Activated naive CD8-positive, alpha-beta T cell treated with anti-CD3 and anti-CD28 coated beads for 36 hours (primary cell): ENCODE results near the gene ACAT2. TPM values are rescaled to one million over a fixed set of nuclear protein-coding genes. Genes with fewer than 3 reads are reported as not detected.
A peak's percentile ranks its signal among the peaks of the same experiment; 100 is the strongest.
"Not testable (repeated sequence)": the region's sequence is repeated elsewhere in the genome, so short reads cannot be mapped to it uniquely, and the experiment has no call there.

Experiments used
- DNase-seq: peaks from one replicate; pipeline ENCODE4 v3.0.0; 2021
- H3K27ac Mint-ChIP-seq: one replicate; pipeline ENCODE4 v1.8.0; 2022; ENCODE audit warnings: mild to moderate bottlenecking, moderate library complexity, mixed read lengths
- H3K27me3 Mint-ChIP-seq: one replicate; pipeline ENCODE4 v1.8.0; 2022; ENCODE audit warnings: mild to moderate bottlenecking, mixed read lengths
- H3K36me3 Mint-ChIP-seq: one replicate; pipeline ENCODE4 v1.8.0; 2021; ENCODE audit warnings: mild to moderate bottlenecking, mixed read lengths
- H3K4me1 Mint-ChIP-seq: one replicate; pipeline ENCODE4 v1.8.0; 2021; ENCODE audit warnings: mixed read lengths
- H3K4me3 Mint-ChIP-seq: one replicate; pipeline ENCODE4 v1.8.0; 2022; ENCODE audit warnings: mild to moderate bottlenecking, moderate library complexity, mixed read lengths
- H3K9me3 Mint-ChIP-seq: one replicate; pipeline ENCODE4 v1.8.0; 2022; ENCODE audit warnings: mixed read lengths
- total RNA-seq, 2 experiments: library from RNA; stranded (reverse); gene quantifications; one replicate each; pipeline ENCODE4 v1.2.3, GENCODE V29; 2021

The ACAT2 gene
- total RNA-seq, 2 experiments from 2014 or later, result 67.8 to 68.4 TPM

- peaks cover 29% of the 10 kb centered on the region for H3K36me3 Mint-ChIP-seq
- DNase-seq, result no peak
These were observed 15.5 kb downstream of the ACAT2 start for GRCh38 chr6:159777240-159777904.

GRCh38 chr6:159778131-159778530, 16.3 kb downstream of the ACAT2 start:
- H3K9me3 Mint-ChIP-seq, result no peaks in the 10 kb centered on the region
- peaks cover 36% of the 10 kb centered on the region for H3K36me3 Mint-ChIP-seq
- H3K27ac Mint-ChIP-seq, result peak overlapping the region; percentile 30
- no peak overlapping the region for H3K4me3 Mint-ChIP-seq
- H3K27me3 Mint-ChIP-seq, result no peaks in the 10 kb centered on the region
- peaks cover 23% of the 10 kb centered on the region for H3K4me1 Mint-ChIP-seq
- no peak for DNase-seq

More at GRCh38 chr6:159777240-159777904, 15.5 kb downstream of the ACAT2 start:
- Mint-ChIP-seq H3K27me3 (no peaks in the 10 kb centered on the region), H3K27ac (peak overlapping the region; percentile 30), H3K4me1 (peaks cover 15% of the 10 kb centered on the region), H3K4me3 (no peak overlapping the region), H3K9me3 (no peaks in the 10 kb centered on the region)

- no peaks in the 10 kb centered on the region for H3K9me3 Mint-ChIP-seq
- no peak overlapping the region for H3K4me3 Mint-ChIP-seq
- H3K27ac Mint-ChIP-seq, result peak overlapping the region; percentile 30
- no peaks in the 10 kb centered on the region for H3K27me3 Mint-ChIP-seq
- peaks cover 38% of the 10 kb centered on the region for H3K36me3 Mint-ChIP-seq
- no peak for DNase-seq
- H3K4me1 Mint-ChIP-seq, result peaks cover 26% of the 10 kb centered on the region
These were observed 16.8 kb downstream of the ACAT2 start for GRCh38 chr6:159778542-159779103.

GRCh38 chr6:159788276-159788675, 26.4 kb downstream of the ACAT2 start:
- Mint-ChIP-seq H3K36me3 (peaks cover 52% of the 10 kb centered on the region), H3K9me3 (no peaks in the 10 kb centered on the region), H3K27me3 (no peaks in the 10 kb centered on the region), H3K4me1 (peaks cover 52% of the 10 kb centered on the region), H3K27ac (peak overlapping the region; percentile 95), H3K4me3 (peak overlapping the region; percentile 90)
- DNase-seq, result peak; percentile 12

GRCh38 chr6:159788753-159789376, 27.0 kb downstream of the ACAT2 start:
- no peaks in the 10 kb centered on the region for H3K9me3 Mint-ChIP-seq
- H3K36me3 Mint-ChIP-seq, result peaks cover 49% of the 10 kb centered on the region
- H3K4me1 Mint-ChIP-seq, result peaks cover 50% of the 10 kb centered on the region
- DNase-seq, result peak; percentile 19
- peak overlapping the region; percentile 95 for H3K27ac Mint-ChIP-seq
- peak overlapping the region; percentile 90 for H3K4me3 Mint-ChIP-seq
- H3K27me3 Mint-ChIP-seq, result no peaks in the 10 kb centered on the region

- DNase-seq, result peak; percentile 97
- H3K4me1 Mint-ChIP-seq, result peaks cover 52% of the 10 kb centered on the region
These were observed 27.7 kb downstream of the ACAT2 start, which contains the start of gene TCP1 for GRCh38 chr6:159789377-159790148. TSS of gene TCP1 (minus strand) at chr6:159789602. CDS start at chr6:159789468, 134 bp downstream.

GRCh38 chr6:159790149-159790955, 28.5 kb downstream of the ACAT2 start, which contains the start of gene MRPL18:
TSS of gene MRPL18 (plus strand) at chr6:159790467. CDS start at chr6:159790588, 121 bp downstream.
- peak within 1 kb of the TSS; percentile 95 for H3K27ac Mint-ChIP-seq
- H3K9me3 Mint-ChIP-seq, result no peaks in the 10 kb centered on the region
- peaks cover 48% of the 10 kb centered on the region for H3K36me3 Mint-ChIP-seq
- peaks cover 49% of the 10 kb centered on the region for H3K4me1 Mint-ChIP-seq
- peak within 1 kb of the TSS; percentile 90 for H3K4me3 Mint-ChIP-seq
- no peaks in the 10 kb centered on the region for H3K27me3 Mint-ChIP-seq
- peak; percentile 89 for DNase-seq

More at GRCh38 chr6:159789377-159790148, 27.7 kb downstream of the ACAT2 start, which contains the start of gene TCP1:
- peak within 1 kb of the TSS; percentile 90 for H3K4me3 Mint-ChIP-seq
- H3K9me3 Mint-ChIP-seq, result no peaks in the 10 kb centered on the region
- H3K27ac Mint-ChIP-seq, result peak within 1 kb of the TSS; percentile 95
- peaks cover 52% of the 10 kb centered on the region for H3K36me3 Mint-ChIP-seq
- H3K27me3 Mint-ChIP-seq, result no peaks in the 10 kb centered on the region

- peak; percentile 25 for DNase-seq
- H3K9me3 Mint-ChIP-seq, result no peaks in the 10 kb centered on the region
- peaks cover 43% of the 10 kb centered on the region for H3K36me3 Mint-ChIP-seq
- H3K4me3 Mint-ChIP-seq, result peak overlapping the region; percentile 90
- peak overlapping the region; percentile 95 for H3K27ac Mint-ChIP-seq
- no peaks in the 10 kb centered on the region for H3K27me3 Mint-ChIP-seq
- peaks cover 47% of the 10 kb centered on the region for H3K4me1 Mint-ChIP-seq
These were observed 29.2 kb downstream of the ACAT2 start for GRCh38 chr6:159790956-159791598.

- H3K4me1 Mint-ChIP-seq, result peaks cover 52% of the 10 kb centered on the region
- not testable (repeated sequence) for H3K4me3 Mint-ChIP-seq, H3K9me3 Mint-ChIP-seq, DNase-seq, H3K27me3 Mint-ChIP-seq
- peaks cover 37% of the 10 kb centered on the region for H3K36me3 Mint-ChIP-seq
- peak overlapping the region; percentile 35 for H3K27ac Mint-ChIP-seq
These were observed 33.1 kb downstream of the ACAT2 start for GRCh38 chr6:159794976-159795375.

- Mint-ChIP-seq H3K4me3 (no peak overlapping the region), H3K4me1 (peaks cover 40% of the 10 kb centered on the region), H3K36me3 (peaks cover 22% of the 10 kb centered on the region), H3K27me3 (no peaks in the 10 kb centered on the region), H3K9me3 (no peaks in the 10 kb centered on the region), H3K27ac (peak overlapping the region; percentile 34)
- no peak for DNase-seq
These were observed 35.7 kb downstream of the ACAT2 start for GRCh38 chr6:159797554-159797953.

- H3K9me3 Mint-ChIP-seq, result no peaks in the 10 kb centered on the region
- DNase-seq, result no peak
- no peaks in the 10 kb centered on the region for H3K27me3 Mint-ChIP-seq
- H3K4me1 Mint-ChIP-seq, result peaks cover 24% of the 10 kb centered on the region
- peaks cover 17% of the 10 kb centered on the region for H3K36me3 Mint-ChIP-seq
- peak within 1 kb of the TSS; percentile 21 for H3K27ac Mint-ChIP-seq
- no peak within 1 kb of the TSS for H3K4me3 Mint-ChIP-seq
These were observed 38.5 kb downstream of the ACAT2 start, which contains the start of gene PNLDC1 for GRCh38 chr6:159800141-159800865. TSS of gene PNLDC1 (plus strand) at chr6:159800276. CDS start at chr6:159800308, 32 bp downstream.

- Mint-ChIP-seq H3K4me3 (no peak overlapping the region), H3K27me3 (no peaks in the 10 kb centered on the region), H3K27ac (no peak overlapping the region), H3K9me3 (no peaks in the 10 kb centered on the region), H3K36me3 (peaks cover 15% of the 10 kb centered on the region), H3K4me1 (peaks cover 17% of the 10 kb centered on the region)
- no peak for DNase-seq
These were observed 40.1 kb downstream of the ACAT2 start for GRCh38 chr6:159801935-159802334.

GRCh38 chr6:159804504-159804903, 42.7 kb downstream of the ACAT2 start:
- Mint-ChIP-seq H3K27ac (no peak overlapping the region), H3K27me3 (no peaks in the 10 kb centered on the region), H3K9me3 (no peaks in the 10 kb centered on the region), H3K36me3 (peaks cover 3% of the 10 kb centered on the region), H3K4me1 (peaks cover 1% of the 10 kb centered on the region), H3K4me3 (no peak overlapping the region)
- DNase-seq, result no peak
